H1 (cell line): Measurements from ENCODE around the gene CTTNBP2NL. TPM values are rescaled to one million over a fixed set of nuclear protein-coding genes. Genes with fewer than 3 reads are reported as not detected.

Source experiments
- BACH1 ChIP-seq: IDR thresholded peaks from 2 replicates; pipeline ENCODE4 v1.6.1; 2012; ENCODE audit warnings: low read length, improper control_type of control experiment
- CTBP2 ChIP-seq: IDR thresholded peaks from 2 replicates; pipeline ENCODE4 v1.7.0; 2011; ENCODE audit warnings: borderline replicate concordance, mild to moderate bottlenecking, moderate library complexity, mixed read lengths, low read length; ENCODE audit not compliant: insufficient read depth, insufficient read length
- SAP30 ChIP-seq: fragments of 300-600 bp; sonication (generic); IDR thresholded peaks from 2 replicates; pipeline ENCODE4 v1.7.1; 2012; ENCODE audit warnings: low read length, moderate library complexity, mild to moderate bottlenecking, inconsistent platforms; ENCODE audit not compliant: insufficient read depth, insufficient replicate concordance
- SRF ChIP-seq: IDR thresholded peaks from 2 replicates; pipeline ENCODE4 v1.6.1; 2011; ENCODE audit warnings: mild to moderate bottlenecking, low read depth, low read length, moderate library complexity
- polyA plus RNA-seq, 7 experiments: library from polyadenylated mRNA; depleted of rRNA in 3 of 7; stranded (reverse) in 5 of 7; unstranded in 2 of 7; fragments of >200 nt in 5 of 7; fragments of 200-250 nt in 2 of 7; gene quantifications; 1 replicate in 5 of 7; 2 replicates in 1 of 7; 4 replicates in 1 of 7; pipeline versions ENCODE4 v1.2.1 to v1.2.3, GENCODE V29; 2011 to 2013; ENCODE audit warnings: missing spikeins in 2 of 7, mixed read lengths in 2 of 7
- total RNA-seq: library from RNA; stranded (reverse); fragmentation: NEBNext Ultra II Directional; extraction: Animal tissue kit (Norgen Biotek cat#: 25700); gene quantifications from 2 replicates; pipeline ENCODE4 v1.2.1, GENCODE V29; 2021

The CTTNBP2NL gene
- total and polyA plus RNA-seq, 2 of the 8 experiments (the other 6 are each of a cell fraction or from before 2014, with no cell fraction given): 6.4 to 35.1 TPM

DNA sequence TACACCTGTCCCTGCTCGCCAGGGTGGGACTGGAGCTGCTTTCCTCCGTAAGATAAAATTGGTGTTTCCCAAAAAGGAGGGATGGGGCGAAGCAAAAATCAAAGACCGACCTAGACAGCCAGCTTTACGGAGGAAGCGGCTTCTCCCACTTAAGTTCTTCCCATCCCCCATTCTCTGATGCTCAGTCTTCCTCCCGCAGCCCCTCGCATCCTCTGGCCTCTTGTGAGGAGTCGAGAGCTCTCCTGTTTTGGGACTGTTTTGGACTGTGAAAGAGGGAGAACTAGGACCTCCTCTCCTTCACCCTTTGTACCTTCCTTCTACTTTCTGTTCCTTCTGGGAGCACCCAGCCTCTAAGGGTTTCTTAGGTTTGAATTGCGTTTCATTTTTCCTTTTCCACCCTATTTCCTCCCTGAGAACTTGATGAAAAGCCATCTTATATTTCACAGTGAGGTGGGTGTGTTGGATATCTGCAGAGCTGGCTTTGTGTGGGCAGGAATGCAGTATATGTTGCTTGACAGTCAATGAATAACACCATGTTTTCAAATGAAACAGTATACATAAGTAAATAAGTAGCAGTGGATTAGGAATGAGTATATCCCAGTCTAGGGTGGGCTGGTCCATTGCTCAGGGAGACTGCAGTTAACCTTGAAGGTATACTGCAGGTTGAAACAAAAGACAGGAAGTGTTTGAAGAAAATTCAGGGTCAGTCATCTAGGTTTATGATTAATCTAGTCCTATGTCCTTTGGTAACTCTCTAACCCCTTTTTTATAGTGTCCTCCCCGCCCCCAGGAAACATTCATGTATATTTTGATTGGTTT is 848 bp downstream of the CTTNBP2NL start (continued):
- TF ChIP-seq CTBP2: no peak
- TF ChIP-seq SAP30: no peak
- no peak for TF ChIP-seq BACH1
- TF ChIP-seq SRF: no peak
